Caco-2 (cell line): Measurements from ENCODE around the gene UBE2E2. TPM values are rescaled to one million over a fixed set of nuclear protein-coding genes. Genes with fewer than 3 reads are reported as not detected.

Source experiments
- BruUV-seq: library from RNA; stranded (reverse); fragments of 400-500 nt; replicated peaks from 2 replicates; lab custom pipeline; 2021; lab: Mats Ljungman, UMichigan
- CTCF ChIA-PET: fragments of 300-600 bp; sonication (Branson Sonifier 250); formaldehyde crosslinking; loops from one replicate; lab custom pipeline; 2022; ENCODE audit warnings: antibody characterized with exemption; lab: Charles Lee
- POLR2A ChIA-PET: fragments of 300-600 bp; sonication (Branson Sonifier 250); formaldehyde crosslinking; loops from one replicate; lab custom pipeline; 2022; ENCODE audit warnings: antibody characterized with exemption; lab: Charles Lee
- DNase-seq, 2 experiments: peaks; one replicate each; pipeline versions ENCODE4 v3.0.0 to v3.0.0-alpha.2; 2020 to 2022
- H3K27me3 ChIP-seq: replicated peaks from 2 replicates; pipeline ENCODE4 v1.6.0; 2011; ENCODE audit warnings: low read length; ENCODE audit not compliant: control insufficient read depth, insufficient read depth
- H3K36me3 ChIP-seq: 2 replicates; pipeline ENCODE4 v1.5.1; 2011; ENCODE audit warnings: low read length; ENCODE audit not compliant: control insufficient read depth, insufficient read depth
- H3K4me1 ChIP-seq: fragments of 250-450 bp; sonication (Bioruptor Pico); 2 replicates; pipeline ENCODE4 v1.5.1; 2020; ENCODE audit warnings: mild to moderate bottlenecking
- H3K4me3 ChIP-seq: 2 replicates; pipeline ENCODE4 v1.5.1; 2011; ENCODE audit warnings: low read depth, mild to moderate bottlenecking, control low read depth, low read length
- H3K9me3 ChIP-seq: fragments of 250-450 bp; sonication (Bioruptor Pico); 2 replicates; pipeline ENCODE4 v1.5.1; 2020; ENCODE audit warnings: mild to moderate bottlenecking, moderate library complexity
- H3K27ac Mint-ChIP-seq: one replicate; pipeline ENCODE4 v1.8.0; 2022; ENCODE audit warnings: mixed read lengths; ENCODE audit not compliant: unreplicated experiment
- H3K27me3 Mint-ChIP-seq: one replicate; pipeline ENCODE4 v1.8.0; 2022; ENCODE audit warnings: mixed read lengths; ENCODE audit not compliant: insufficient read depth, unreplicated experiment
- H3K36me3 Mint-ChIP-seq: one replicate; pipeline ENCODE4 v1.8.0; 2022; ENCODE audit warnings: mild to moderate bottlenecking, mixed read lengths; ENCODE audit not compliant: insufficient read depth, unreplicated experiment
- H3K4me1 Mint-ChIP-seq: one replicate; pipeline ENCODE4 v1.8.0; 2022; ENCODE audit warnings: low read depth, mixed read lengths; ENCODE audit not compliant: unreplicated experiment
- H3K4me3 Mint-ChIP-seq: one replicate; pipeline ENCODE4 v1.8.0; 2022; ENCODE audit warnings: mild to moderate bottlenecking, moderate library complexity, mixed read lengths; ENCODE audit not compliant: unreplicated experiment
- H3K9me3 Mint-ChIP-seq: one replicate; pipeline ENCODE4 v1.8.0; 2022; ENCODE audit warnings: mixed read lengths; ENCODE audit not compliant: unreplicated experiment
- CTCF ChIP-seq, 2 experiments: fragments of 200-600 bp in 1 of 2; IDR thresholded peaks; 1 replicate in 1 of 2; 2 replicates in 1 of 2; pipeline versions ENCODE4 v1.5.1 to v1.8.0; 2011 to 2022; ENCODE audit warnings: antibody characterized with exemption in 1 of 2, control low read depth in 1 of 2, inconsistent platforms in 1 of 2, low read depth in 1 of 2, low read length in 1 of 2, mild to moderate bottlenecking in 1 of 2, moderate library complexity in 1 of 2; ENCODE audit not compliant: insufficient read depth in 1 of 2, severe bottlenecking in 1 of 2, unreplicated experiment in 1 of 2
- intact Hi-C: fragments of 100-400 bp; cut with micrococcal nuclease; formaldehyde crosslinking; loops from one replicate; pipeline ENCODE4 v1.10.0; 2022; ENCODE audit not compliant: unreplicated experiment
- total RNA-seq: library from RNA; stranded (reverse); gene quantifications from 2 replicates; pipeline ENCODE4 v1.2.3, GENCODE V29; 2022

The UBE2E2 gene
- total RNA-seq, 1 experiment from 2014 or later: 83.8 TPM

- H3K9me3 ChIP-seq: no peaks in the 10 kb centered on the region
- TF ChIP-seq CTCF (IDR thresholded peaks at IDR 0.05; ENCODE audit: insufficient read depth in 1 of 2, low read depth in 1 of 2, low read length in 1 of 2, severe bottlenecking in 1 of 2, unreplicated experiment in 1 of 2): no peak
- intact Hi-C loops: no loop called here
- H3K9me3 Mint-ChIP-seq: no peaks in the 10 kb centered on the region
- H3K4me1 ChIP-seq: peaks cover 42% of the 10 kb centered on the region
- H3K27ac Mint-ChIP-seq: peak overlapping the region; percentile 83
- peaks cover 4% of the 10 kb centered on the region for H3K36me3 Mint-ChIP-seq
- no peak overlapping the region for H3K4me3 Mint-ChIP-seq
- H3K36me3 ChIP-seq: no peaks in the 10 kb centered on the region
- no peaks in the 10 kb centered on the region for H3K27me3 ChIP-seq
- ChIA-PET CTCF (no interaction called here), POLR2A (no interaction called here)
- BruUV-seq: no TSS peak
- H3K4me3 ChIP-seq: no peak overlapping the region
- H3K27me3 Mint-ChIP-seq: no peaks in the 10 kb centered on the region
- no peak for DNase-seq
- H3K4me1 Mint-ChIP-seq: peaks cover 43% of the 10 kb centered on the region
Measured at GRCh38 chr3:23550402-23550801, 347.3 kb downstream of the UBE2E2 start.

GRCh38 chr3:23552506-23552905 lies 349.4 kb downstream of the UBE2E2 start:
- no peak overlapping the region for H3K4me3 ChIP-seq
- H3K27me3 ChIP-seq: no peaks in the 10 kb centered on the region
- no TSS peak for BruUV-seq
- no peak overlapping the region for H3K27ac Mint-ChIP-seq
- peaks cover 43% of the 10 kb centered on the region for H3K4me1 Mint-ChIP-seq
- no peak overlapping the region for H3K4me3 Mint-ChIP-seq
- H3K9me3 ChIP-seq: no peaks in the 10 kb centered on the region
- H3K9me3 Mint-ChIP-seq: no peaks in the 10 kb centered on the region
- H3K27me3 Mint-ChIP-seq: no peaks in the 10 kb centered on the region
- DNase-seq: no peak
- CTCF ChIA-PET: interaction anchor here (0.7 kb wide), 1 partner anchor 336 kb away, joined by 4 read pairs; no protein-coding TSS in a partner anchor
- peaks cover 4% of the 10 kb centered on the region for H3K36me3 Mint-ChIP-seq
- POLR2A ChIA-PET: no interaction called here
- TF ChIP-seq CTCF (IDR thresholded peaks at IDR 0.05; ENCODE audit: insufficient read depth in 1 of 2, low read depth in 1 of 2, low read length in 1 of 2, severe bottlenecking in 1 of 2, unreplicated experiment in 1 of 2): no peak
- intact Hi-C loops: no loop called here
- H3K36me3 ChIP-seq: no peaks in the 10 kb centered on the region
- peaks cover 42% of the 10 kb centered on the region for H3K4me1 ChIP-seq

- peaks cover 4% of the 10 kb centered on the region for H3K36me3 Mint-ChIP-seq
- Histone ChIP-seq H3K9me3 (no peaks in the 10 kb centered on the region), H3K4me3 (no peak overlapping the region), H3K36me3 (no peaks in the 10 kb centered on the region), H3K27me3 (no peaks in the 10 kb centered on the region), H3K4me1 (peaks cover 40% of the 10 kb centered on the region)
- BruUV-seq: no TSS peak
- CTCF ChIA-PET: no interaction called here
- intact Hi-C loops: no loop called here
- H3K27me3 Mint-ChIP-seq: no peaks in the 10 kb centered on the region
- H3K9me3 Mint-ChIP-seq: no peaks in the 10 kb centered on the region
- DNase-seq: no peak
- peaks cover 38% of the 10 kb centered on the region for H3K4me1 Mint-ChIP-seq
- no peak overlapping the region for H3K4me3 Mint-ChIP-seq
- H3K27ac Mint-ChIP-seq: no peak overlapping the region
- POLR2A ChIA-PET: no interaction called here
- no peak for TF ChIP-seq CTCF (IDR thresholded peaks at IDR 0.05; ENCODE audit: insufficient read depth in 1 of 2, low read depth in 1 of 2, low read length in 1 of 2, severe bottlenecking in 1 of 2, unreplicated experiment in 1 of 2)
Measured at GRCh38 chr3:23553353-23553752, 350.2 kb downstream of the UBE2E2 start.
